PC-9 (cell line): ENCODE measurements around the gene CPN2. TPM values are rescaled to one million over a fixed set of nuclear protein-coding genes. Genes with fewer than 3 reads are reported as not detected.

Experiments
- BruUV-seq: library from RNA; stranded (reverse); fragments of 400-500 nt; replicated peaks from 2 replicates; lab custom pipeline; 2021; lab: Mats Ljungman, UMichigan
- CTCF ChIA-PET: fragments of 300-600 bp; sonication (Branson Sonifier 250); formaldehyde crosslinking; loops from one replicate; lab custom pipeline; 2022; ENCODE audit warnings: antibody characterized with exemption; lab: Charles Lee
- POLR2A ChIA-PET: fragments of 300-600 bp; sonication (Branson Sonifier 250); formaldehyde crosslinking; loops from one replicate; lab custom pipeline; 2022; ENCODE audit warnings: antibody characterized with exemption; ENCODE audit not compliant: unreplicated experiment; lab: Charles Lee
- DNase-seq, 2 experiments: peaks; one replicate each; pipeline versions ENCODE4 v3.0.0 to v3.0.0-alpha.2; 2015 to 2022; ENCODE audit warnings: mixed read lengths in 1 of 2
- H2AFZ ChIP-seq: fragments of 200-600 bp; sonication (generic); 2 replicates; pipeline ENCODE4 v1.8.1; 2017; ENCODE audit warnings: antibody characterized with exemption
- H3F3A ChIP-seq: fragments of 200-600 bp; sonication (generic); 2 replicates; pipeline ENCODE4 v1.8.1; 2017; ENCODE audit warnings: antibody characterized with exemption, mild to moderate bottlenecking, low read depth; ENCODE audit not compliant: insufficient read depth
- H3K27ac ChIP-seq: fragments of 200-600 bp; sonication (generic); 2 replicates; pipeline ENCODE4 v1.6.1; 2016; ENCODE audit warnings: mixed run types
- H3K27me3 ChIP-seq: fragments of 200-600 bp; sonication (generic); 2 replicates; pipeline ENCODE4 v1.6.1; 2016; ENCODE audit warnings: low read depth, mixed run types; ENCODE audit not compliant: insufficient read depth
- H3K36me3 ChIP-seq: fragments of 200-600 bp; sonication (generic); 2 replicates; pipeline ENCODE4 v1.6.1; 2016; ENCODE audit warnings: low read depth, mixed run types
- H3K4me1 ChIP-seq: fragments of 200-600 bp; sonication (generic); replicated peaks from 2 replicates; pipeline ENCODE4 v1.6.1; 2016; ENCODE audit warnings: mixed run types; ENCODE audit not compliant: insufficient read depth
- H3K4me2 ChIP-seq: fragments of 200-600 bp; sonication (generic); 2 replicates; pipeline ENCODE4 v1.6.1; 2017; ENCODE audit warnings: mixed run types
- H3K4me3 ChIP-seq: fragments of 200-600 bp; sonication (generic); 2 replicates; pipeline ENCODE4 v1.6.1; 2016; ENCODE audit warnings: mixed run types
- H3K79me2 ChIP-seq: fragments of 200-600 bp; sonication (generic); 2 replicates; pipeline ENCODE4 v1.6.1; 2017; ENCODE audit warnings: low read depth, mixed run types
- H3K9me2 ChIP-seq: fragments of 200-600 bp; sonication (generic); 2 replicates; pipeline ENCODE4 v1.8.1; 2017; ENCODE audit warnings: mild to moderate bottlenecking; ENCODE audit not compliant: insufficient read depth
- H3K9me3 ChIP-seq: fragments of 200-600 bp; sonication (generic); 2 replicates; pipeline ENCODE4 v1.8.1; 2016; ENCODE audit warnings: low read depth; ENCODE audit not compliant: insufficient read depth
- H4K20me1 ChIP-seq: fragments of 200-600 bp; sonication (generic); 2 replicates; pipeline ENCODE4 v1.8.1; 2017; ENCODE audit not compliant: insufficient read depth
- EZH2 ChIP-seq: fragments of 200-600 bp; sonication (generic); IDR thresholded peaks from 2 replicates; pipeline ENCODE4 v1.8.0; 2017; ENCODE audit warnings: antibody characterized with exemption, low read depth
- intact Hi-C: fragments of 100-400 bp; cut with micrococcal nuclease; formaldehyde crosslinking; loops from one replicate; pipeline ENCODE4 v1.10.0; 2022; ENCODE audit not compliant: unreplicated experiment
- total RNA-seq: library from RNA; stranded (reverse); gene quantifications from 2 replicates; pipeline ENCODE4 v1.2.3, GENCODE V29; 2021
- TF ChIP-seq, protein P1 (sequence below): fragments of 200-600 bp; sonication (generic); conservative IDR thresholded peaks from 2 replicates; pipeline ENCODE4 v1.6.1; 2017; ENCODE audit warnings: mixed run types, antibody characterized with exemption, mild to moderate bottlenecking, moderate library complexity

Gene CPN2
- total RNA-seq, 1 experiment from 2014 or later = not detected

GRCh38 chr3:194311000-194311399 lies 40.1 kb downstream of the CPN2 start:
- no peak overlapping the region for H3K4me3 ChIP-seq
- TF ChIP-seq, protein P1, sequence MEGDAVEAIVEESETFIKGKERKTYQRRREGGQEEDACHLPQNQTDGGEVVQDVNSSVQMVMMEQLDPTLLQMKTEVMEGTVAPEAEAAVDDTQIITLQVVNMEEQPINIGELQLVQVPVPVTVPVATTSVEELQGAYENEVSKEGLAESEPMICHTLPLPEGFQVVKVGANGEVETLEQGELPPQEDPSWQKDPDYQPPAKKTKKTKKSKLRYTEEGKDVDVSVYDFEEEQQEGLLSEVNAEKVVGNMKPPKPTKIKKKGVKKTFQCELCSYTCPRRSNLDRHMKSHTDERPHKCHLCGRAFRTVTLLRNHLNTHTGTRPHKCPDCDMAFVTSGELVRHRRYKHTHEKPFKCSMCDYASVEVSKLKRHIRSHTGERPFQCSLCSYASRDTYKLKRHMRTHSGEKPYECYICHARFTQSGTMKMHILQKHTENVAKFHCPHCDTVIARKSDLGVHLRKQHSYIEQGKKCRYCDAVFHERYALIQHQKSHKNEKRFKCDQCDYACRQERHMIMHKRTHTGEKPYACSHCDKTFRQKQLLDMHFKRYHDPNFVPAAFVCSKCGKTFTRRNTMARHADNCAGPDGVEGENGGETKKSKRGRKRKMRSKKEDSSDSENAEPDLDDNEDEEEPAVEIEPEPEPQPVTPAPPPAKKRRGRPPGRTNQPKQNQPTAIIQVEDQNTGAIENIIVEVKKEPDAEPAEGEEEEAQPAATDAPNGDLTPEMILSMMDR = no peak
- no peak for TF ChIP-seq EZH2
- DNase-seq = no peak
- intact Hi-C loops = loop anchor here (10.0 kb wide), 1 partner anchor 846 kb away; no protein-coding TSS in a partner anchor
- H3K36me3 ChIP-seq = no peaks in the 10 kb centered on the region
- CTCF ChIA-PET = no interaction called here
- H3K4me1 ChIP-seq = peaks cover 19% of the 10 kb centered on the region
- POLR2A ChIA-PET = interaction anchor here (0.7 kb wide), 1 partner anchor 16 kb away, joined by 3 read pairs; no protein-coding TSS in a partner anchor
- no peak overlapping the region for H2AFZ ChIP-seq
- H3K79me2 ChIP-seq = no peaks in the 10 kb centered on the region
- H3K27ac ChIP-seq = no peak overlapping the region
- H3K9me2 ChIP-seq = no peaks in the 10 kb centered on the region
- H3K27me3 ChIP-seq = no peaks in the 10 kb centered on the region
- H3F3A ChIP-seq = peaks cover under 1% of the 10 kb centered on the region; the same call in 1 of the 2 replicates
- BruUV-seq = no TSS peak
- H4K20me1 ChIP-seq = no peaks in the 10 kb centered on the region
- no peaks in the 10 kb centered on the region for H3K9me3 ChIP-seq
- no peak overlapping the region for H3K4me2 ChIP-seq

DNA sequence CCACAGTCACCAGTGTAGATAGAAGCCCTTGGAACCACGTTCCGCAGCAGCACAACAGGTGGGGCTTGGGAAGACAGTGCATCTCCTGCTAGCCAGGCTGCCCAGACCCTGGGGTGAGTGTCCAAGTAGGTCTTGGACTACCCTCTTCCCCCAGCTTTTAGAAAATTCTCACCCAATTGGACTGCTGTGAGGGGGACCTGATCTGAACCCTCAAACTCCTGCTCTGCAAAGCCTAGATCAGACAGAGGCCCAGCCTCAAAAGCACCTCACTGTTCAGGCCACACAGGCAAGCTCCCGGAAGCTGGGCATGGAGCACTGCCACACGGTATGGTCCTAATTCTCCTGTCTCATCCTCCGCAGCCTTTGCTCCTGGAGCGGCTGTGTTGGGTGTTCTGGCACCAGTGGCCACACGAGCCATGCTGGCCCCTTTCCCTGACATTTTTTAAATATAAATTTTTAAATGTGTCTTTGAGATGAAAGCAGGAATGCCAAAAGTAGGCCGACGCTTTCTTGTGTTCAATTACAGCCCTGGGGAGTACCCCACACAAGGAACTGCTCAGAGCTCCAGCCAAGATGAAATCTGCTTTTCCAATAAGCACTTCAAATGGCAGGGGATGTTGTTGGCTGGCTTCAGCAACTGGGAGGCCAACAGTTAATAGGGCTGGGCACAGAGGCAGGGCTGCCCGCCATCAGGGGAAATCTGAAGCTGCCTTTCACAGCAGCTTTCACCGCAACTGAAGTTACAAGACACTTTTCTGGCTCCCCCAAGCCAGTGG lies 40.9 kb downstream of the CPN2 start:
- Histone ChIP-seq H3K36me3 (no peaks in the 10 kb centered on the region), H3K4me1 (peaks cover 17% of the 10 kb centered on the region), H3K27ac (no peak overlapping the region), H3F3A (no peaks in the 10 kb centered on the region), H3K4me2 (no peak overlapping the region), H3K9me3 (no peaks in the 10 kb centered on the region), H3K4me3 (no peak overlapping the region), H3K9me2 (no peaks in the 10 kb centered on the region), H4K20me1 (no peaks in the 10 kb centered on the region), H2AFZ (no peak overlapping the region), H3K27me3 (no peaks in the 10 kb centered on the region), H3K79me2 (no peaks in the 10 kb centered on the region)
- no TSS peak for BruUV-seq
- no peak for DNase-seq
- intact Hi-C loops = loop anchor here (10.0 kb wide), 1 partner anchor 845 kb away; no protein-coding TSS in a partner anchor
- ChIA-PET CTCF (interaction anchor here (0.6 to 0.7 kb wide), 2 partner anchors 613 to 1402 kb away, joined by 3 to 7 read pairs; no protein-coding TSS in a partner anchor), POLR2A (no interaction called here)
- TF ChIP-seq EZH2 = no peak
- TF ChIP-seq, protein P1 = no peak

GRCh38 chr3:194308601-194309449 lies 42.3 kb downstream of the CPN2 start:
- intact Hi-C loops = no loop called here
- Histone ChIP-seq H3K9me3 (no peaks in the 10 kb centered on the region), H2AFZ (no peak overlapping the region), H3K9me2 (no peaks in the 10 kb centered on the region), H3K4me2 (no peak overlapping the region), H3K4me3 (no peak overlapping the region), H4K20me1 (no peaks in the 10 kb centered on the region), H3K27ac (no peak overlapping the region), H3K27me3 (no peaks in the 10 kb centered on the region), H3F3A (no peaks in the 10 kb centered on the region), H3K4me1 (peaks cover 7% of the 10 kb centered on the region; the same call in 1 of the 2 replicates), H3K36me3 (no peaks in the 10 kb centered on the region), H3K79me2 (no peaks in the 10 kb centered on the region)
- BruUV-seq = no TSS peak
- no peak for DNase-seq
- TF ChIP-seq, protein P1 = no peak
- no peak for TF ChIP-seq EZH2
- POLR2A ChIA-PET = no interaction called here
- CTCF ChIA-PET = interaction anchor here (0.6 kb wide), 1 partner anchor 13 kb away, joined by 7 read pairs; no protein-coding TSS in a partner anchor
